NCI-H1930 (cell line): ENCODE data around the gene DGKB.

Source experiments
- DNase-seq, 2 experiments: peaks; one replicate each; lab custom pipeline; 2025; lab: John Stamatoyannopoulos, UW

Gene DGKB

DNA sequence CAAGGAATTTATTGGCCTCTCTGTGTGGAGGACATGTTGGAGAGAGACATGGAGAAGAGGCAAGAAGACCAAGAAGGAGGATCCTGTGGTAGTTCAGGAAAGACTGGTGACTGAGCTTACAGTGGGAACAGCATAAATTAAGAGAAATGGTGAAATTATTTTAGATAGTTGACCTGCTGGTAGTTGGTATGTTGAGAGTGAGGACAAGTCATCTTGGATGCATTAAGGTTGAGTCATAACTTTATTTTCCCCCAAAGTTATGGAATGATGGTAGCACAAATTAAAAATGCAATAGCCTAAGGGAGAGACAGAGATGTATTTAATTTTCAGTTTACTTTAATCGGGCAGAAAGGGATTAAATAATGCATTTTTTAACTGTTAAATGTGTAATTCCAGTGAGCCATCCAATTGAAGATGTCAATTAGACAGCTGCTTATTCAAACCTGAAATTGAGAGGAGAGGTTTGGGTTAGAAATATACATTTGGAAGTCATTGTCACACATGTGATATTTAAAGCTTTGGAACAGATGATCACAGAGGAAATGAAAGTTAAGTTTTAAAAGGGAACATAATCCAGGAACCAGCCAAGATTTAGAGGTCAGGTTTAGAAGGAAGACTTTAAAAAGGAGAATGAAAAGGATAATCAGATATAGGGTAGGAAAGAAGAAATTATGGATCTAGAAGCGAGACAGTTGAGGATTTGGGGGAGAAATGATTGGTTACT is 80.6 kb downstream of the DGKB start:
- no peak for DNase-seq

DNA sequence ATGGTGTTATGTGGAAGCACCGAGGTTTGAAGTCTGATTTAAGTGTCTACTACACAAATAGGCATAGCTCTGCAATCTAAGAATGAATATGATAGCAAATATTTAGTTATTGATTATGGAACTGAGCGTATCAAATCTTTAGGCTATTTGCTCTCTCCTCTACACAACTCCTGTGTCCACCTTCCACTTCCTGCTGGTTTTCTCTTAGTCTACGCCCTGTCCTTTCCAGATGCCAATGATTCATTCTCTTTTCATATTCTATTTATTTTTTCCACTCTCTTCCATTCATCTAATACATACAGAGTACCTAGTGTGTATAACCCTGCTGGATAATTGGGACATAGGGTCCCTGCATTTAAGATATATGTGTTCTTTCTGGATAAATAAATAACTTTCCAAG is 83.7 kb downstream of the DGKB start:
- DNase-seq = no peak

DNA sequence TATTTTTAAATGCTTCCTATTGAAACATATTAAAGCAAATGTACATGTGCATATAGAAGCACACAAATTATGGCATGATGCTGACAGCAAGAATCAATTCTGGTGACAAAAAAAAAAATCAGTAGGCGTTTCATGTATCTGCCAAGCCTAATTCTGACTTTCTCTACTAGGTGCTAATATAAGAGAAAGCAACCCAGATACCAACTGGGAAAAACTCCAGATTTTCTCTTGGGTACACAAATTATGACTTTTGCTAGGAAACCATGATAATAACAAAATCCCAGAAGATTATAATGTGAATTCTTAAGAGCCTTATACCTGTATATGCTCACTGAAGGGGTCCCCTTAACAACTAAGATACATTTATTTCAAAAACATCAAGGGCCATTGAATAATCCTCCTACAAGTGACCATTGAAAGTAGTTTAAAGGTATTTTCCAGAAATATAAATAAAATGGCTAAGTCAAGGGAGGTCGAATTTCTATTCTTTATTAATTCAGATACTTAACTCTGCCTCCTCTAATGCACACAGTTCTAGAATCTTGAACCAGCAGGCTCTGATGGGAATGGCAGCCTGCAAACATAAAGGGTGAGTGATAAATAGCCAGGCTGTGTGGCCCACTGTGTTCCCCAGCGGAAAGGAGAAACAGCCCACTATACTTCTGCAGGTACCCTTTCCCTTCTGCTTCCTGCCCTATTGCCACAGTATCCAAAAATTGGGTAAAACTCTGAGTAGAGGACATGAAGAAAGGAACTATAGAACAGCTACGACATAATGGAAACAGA is 84.5 kb downstream of the DGKB start:
- DNase-seq = no peak

DNA sequence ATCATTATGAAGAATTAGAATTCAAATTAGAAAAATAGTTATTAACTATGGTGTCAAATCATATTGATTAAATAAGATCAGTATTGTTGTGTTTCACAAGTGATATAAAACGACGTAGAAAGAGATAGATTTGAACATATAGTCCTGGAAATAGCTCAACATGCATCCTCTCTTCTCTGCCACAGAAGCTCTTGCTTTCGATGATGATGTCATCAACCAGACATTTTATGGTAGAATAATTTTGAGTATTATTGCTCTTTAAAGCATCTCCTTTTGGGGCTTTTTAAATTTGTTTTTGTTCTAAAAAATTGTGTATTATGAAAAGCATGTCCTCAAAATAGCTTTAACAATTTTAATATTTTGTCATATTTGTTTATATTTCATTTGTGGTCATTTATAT is 95.0 kb downstream of the DGKB start:
- no peak for DNase-seq

DNA sequence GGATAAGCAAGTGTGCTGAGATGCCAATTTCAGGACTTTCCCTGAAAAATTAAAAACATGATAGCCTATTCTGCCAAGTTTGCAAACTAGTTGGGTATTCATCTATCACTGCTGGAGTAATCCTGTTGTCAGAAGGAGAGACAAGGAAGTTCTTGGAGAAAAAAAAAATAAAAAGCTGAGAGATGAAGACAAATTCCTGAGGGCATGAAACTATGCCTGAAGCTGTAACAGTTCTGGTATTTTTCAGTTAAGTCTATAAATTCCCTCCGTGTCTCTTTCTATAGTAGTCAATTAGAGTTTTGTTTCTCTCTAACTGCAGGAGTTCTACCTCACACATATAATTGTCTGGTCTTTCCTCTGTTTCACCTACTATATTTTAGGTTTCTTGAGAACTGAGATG is 95.7 kb downstream of the DGKB start:
- no peak for DNase-seq

DNA sequence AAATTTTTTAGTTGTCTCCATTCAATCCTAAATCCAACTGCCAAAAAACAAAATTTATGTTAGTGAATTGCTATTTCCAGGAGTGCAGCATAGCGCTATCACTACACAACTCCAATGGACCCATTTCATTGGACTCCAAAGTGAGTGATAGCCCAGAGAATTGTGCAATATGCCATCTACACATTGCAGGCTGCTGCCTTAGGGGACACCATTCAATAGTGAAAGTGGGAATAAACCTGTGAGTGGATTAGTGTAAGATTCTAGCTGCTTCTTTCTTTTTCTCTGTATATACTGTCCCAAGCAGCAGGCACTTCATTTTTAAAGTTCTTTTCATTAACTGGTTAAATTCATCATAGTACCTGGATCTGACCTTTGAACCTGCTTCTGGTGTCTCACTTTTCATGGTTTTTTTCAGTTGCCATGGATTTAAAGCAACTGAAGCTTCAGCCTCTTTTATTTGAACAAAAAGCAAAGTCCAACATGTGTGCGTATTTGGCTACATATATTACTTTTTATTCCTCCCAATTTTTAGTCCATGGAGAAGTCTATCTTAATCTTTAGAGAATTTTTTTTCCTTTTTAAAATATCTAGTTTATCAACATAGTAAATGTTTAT is 97.3 kb downstream of the DGKB start:
- no peak for DNase-seq

DNA sequence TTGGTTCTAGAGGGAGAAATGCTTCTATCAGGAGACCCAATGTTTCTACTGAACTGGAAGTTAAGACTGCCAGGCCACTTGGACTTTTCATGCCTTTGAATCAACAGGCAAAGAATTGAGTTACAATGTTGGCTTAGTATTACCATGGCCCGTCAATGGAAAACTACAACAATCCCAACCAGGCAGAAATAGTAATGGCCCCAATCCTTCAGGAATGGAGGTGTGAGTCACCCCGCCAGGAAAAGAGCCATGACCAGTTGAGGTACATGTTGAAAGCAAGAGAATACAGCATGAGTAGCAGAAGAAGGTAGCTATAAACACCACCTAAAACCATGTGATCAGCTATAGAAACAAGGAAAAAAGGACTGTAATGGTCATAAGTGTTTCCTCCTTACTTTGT is 101.9 kb downstream of the DGKB start:
- DNase-seq = no peak

DNA sequence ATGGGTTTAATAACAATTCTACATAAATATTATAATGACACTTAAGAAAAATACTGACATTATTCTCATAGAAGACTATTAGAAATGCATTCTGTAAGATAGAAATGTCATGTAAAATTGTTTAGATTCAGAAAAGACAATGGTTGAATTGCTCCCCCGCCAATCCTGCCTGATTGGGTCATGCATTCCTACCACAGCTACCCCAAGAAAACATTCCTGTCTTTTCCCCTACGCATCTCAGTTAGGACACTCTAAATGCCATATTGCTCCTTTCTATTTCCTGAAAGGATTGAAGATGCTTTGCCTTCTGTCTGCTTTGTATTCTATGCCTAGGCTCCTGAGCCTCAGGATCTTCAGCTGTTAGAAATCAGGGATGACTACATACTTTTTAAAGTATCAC is 109.4 kb downstream of the DGKB start:
- no peak for DNase-seq

DNA sequence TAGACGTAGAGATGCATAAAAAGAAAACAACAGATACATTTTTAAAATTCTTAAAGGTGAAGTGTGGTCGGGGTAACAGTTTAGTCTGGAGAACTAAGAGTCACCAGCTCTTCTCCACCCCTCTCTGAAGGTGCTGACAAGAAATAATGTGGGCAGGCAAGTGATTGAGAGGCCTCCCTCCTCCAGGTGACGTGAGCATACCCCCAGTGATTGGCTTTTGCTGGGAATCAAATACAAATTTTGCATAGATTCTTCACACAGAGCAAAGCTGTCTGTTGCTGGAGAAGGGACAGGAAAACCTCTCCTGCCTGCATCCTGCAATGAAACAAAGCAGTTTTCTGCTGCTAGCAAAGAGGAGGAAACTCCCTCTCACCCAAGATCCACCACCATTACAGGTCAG is 115.0 kb downstream of the DGKB start:
- DNase-seq = no peak

DNA sequence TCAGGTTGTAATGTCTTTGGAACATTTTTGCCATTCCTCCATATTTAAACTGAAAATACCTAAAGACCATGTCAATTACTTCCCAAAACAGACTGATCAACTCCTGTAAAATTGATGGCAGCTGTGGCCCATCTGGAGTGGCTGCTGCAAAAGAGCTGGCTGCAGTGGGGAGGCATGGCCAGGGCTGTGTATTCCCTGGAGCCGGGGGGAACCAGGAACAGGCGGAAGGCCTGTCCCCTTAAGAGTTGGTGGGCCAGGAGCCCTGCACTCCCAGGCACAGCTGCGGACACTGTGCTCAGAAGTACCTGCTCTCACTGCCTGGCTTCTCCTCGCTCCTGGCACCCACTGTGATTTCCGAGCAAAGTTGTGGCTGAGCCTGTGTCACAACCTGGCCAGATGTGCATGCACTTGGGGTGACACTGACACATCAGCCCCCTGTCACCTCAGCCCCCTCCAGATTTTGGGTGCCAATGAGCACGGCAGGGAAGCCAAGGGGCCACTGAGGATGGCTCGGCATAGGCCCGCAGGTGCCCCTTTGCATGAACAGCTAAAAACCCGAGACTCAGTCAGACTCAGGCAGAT is 116.1 kb downstream of the DGKB start:
- DNase-seq = no peak

DNA sequence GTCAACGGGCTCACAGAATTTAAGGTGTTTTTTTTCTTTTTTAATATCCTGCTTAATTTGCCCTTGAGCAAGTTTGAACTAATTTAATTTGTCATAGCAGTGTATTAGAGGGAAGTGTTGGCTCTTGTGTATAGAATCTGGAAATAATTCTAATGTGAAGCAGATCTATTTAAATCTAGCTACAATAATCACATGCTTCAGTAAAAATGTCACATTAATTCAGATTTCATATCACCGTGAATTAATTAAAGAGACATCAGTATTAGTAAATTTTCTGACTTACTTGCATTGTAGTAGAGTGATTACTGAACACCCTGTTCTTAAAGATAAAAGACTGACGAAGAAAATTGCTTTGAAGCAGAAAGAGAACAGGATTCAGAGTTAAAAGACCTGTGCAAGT is 124.7 kb downstream of the DGKB start:
- no peak for DNase-seq

DNA sequence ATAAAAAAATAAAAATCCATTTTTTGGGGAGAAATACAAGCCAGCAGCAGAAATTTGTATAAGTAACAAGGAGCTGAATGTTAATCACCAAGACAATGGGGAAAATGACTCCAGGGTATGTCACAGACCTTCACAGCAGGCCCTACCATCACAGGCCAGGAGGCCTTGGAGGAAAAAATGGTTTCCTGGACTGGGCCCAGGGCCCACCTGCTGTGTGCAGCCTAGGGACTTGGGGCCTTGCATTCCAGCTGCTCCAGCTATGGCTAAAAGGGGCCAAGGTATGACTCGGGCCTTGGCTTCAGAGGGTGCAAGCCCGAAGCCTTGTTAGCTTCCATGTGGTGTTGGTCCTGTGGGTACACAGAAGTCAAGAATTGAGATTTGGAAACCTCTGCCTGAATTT is 126.3 kb downstream of the DGKB start:
- no peak for DNase-seq

DNA sequence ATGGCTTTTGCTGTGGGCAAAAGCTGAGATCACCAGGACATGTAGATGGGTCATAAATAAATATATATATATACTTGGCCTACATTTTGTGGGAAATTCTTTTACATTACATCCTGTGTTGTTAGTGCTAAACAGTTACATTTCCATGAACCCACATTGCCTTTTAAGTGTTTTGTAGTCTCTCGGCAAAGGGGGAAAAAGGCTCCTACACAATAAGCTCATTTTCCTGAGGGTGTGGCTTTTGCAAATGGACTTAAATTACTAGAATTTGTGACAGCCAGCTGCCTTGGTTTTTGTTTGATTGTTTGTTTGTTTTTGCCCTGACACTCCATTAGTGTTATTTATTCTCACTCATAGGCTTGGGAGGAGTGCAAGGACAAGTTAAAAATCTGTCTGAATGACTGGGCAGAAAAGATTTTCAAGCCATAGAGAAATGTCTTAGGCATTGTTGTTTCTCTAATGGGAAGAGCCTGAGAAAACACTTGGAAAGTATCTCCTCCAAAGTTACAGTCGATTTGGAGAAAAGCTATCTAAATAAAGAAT is 128.8 kb downstream of the DGKB start:
- DNase-seq = no peak

DNA sequence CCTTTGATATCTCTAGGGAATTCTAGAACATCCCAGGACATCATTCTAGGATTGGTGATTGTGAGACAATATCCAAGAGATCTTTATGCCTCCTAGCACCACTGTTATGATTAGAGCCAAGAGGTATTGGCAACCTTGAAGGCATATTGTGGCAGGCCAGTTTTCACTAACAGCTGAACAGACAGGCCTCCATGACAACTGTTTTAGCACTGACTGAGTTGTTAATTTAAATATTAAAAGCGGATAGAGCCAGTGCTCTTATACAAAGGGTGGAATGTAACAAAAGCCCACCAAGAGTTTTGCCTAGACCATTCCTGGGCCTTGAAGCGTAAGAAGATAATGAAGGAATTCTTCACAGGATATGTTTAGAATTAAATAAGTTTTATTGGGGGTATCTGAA is 131.9 kb downstream of the DGKB start:
- DNase-seq = no peak

DNA sequence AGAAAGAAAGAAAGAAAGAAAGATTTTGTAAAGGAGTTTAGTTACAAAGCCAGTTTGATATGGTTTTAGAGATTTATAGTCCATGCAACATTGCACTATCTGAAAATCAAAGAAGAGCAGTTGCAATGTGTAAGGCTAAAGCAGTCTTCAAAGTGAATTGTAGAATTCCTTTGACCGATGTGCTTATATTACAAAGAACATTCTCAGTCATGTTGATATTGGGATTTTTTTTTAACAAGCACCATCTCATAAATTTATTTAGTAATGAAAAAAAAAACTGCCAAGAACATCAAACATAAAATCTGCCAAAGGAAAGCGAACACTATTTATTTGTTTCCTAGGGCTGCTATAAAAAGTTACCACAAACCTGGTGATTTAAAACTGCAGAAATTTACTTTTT is 133.3 kb downstream of the DGKB start:
- DNase-seq = no peak

DNA sequence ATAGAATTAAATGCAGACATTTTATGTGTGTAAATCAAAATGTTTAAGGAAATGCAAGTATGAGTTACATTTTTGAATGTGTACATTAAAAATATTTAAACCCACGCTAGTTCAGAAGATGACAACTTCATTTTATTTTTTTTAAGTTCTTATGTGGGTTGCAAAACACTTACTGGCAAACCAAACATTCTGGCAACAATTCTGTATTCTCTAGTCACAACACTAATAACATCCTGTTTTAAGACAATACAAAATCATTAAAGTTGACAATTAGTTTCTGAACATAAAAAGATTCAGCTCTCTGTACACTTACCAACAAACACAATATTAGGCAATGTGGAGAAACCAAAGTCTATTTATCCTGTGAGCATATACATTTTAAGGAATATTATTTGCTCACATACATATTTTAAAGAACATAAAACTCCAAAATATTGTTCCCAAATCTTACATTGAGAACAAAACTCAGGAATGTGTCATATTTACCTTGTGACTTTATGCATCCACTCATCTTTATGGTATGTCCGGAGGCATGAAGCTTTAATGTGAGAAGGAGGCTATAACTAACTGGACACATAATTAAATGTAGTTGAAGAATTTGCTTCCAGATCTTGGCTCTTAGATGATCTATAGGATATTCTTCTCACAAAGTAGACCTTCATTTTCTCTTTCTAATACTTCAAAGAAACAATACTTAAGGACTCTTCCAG is 134.7 kb downstream of the DGKB start:
- no peak for DNase-seq

DNA sequence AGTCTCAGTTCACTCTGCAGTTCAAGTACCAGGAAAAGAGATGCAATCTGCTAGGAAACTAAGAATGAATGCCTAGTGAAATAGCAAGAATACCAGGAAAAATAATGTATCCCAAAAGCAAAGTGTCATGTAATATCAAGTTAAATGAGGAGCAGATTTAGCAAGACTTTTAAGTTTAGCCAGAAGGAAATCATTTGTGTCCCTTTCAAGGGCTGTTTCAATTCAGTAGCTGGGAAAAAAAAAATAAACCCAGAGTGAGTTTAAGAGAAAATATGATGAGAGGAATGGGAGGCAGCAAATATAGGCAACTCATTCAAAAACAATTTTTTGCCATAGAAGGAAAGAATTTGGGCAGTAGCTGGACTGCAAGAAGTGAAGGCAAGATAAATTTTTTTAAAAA is 135.8 kb downstream of the DGKB start:
- DNase-seq = no peak

DNA sequence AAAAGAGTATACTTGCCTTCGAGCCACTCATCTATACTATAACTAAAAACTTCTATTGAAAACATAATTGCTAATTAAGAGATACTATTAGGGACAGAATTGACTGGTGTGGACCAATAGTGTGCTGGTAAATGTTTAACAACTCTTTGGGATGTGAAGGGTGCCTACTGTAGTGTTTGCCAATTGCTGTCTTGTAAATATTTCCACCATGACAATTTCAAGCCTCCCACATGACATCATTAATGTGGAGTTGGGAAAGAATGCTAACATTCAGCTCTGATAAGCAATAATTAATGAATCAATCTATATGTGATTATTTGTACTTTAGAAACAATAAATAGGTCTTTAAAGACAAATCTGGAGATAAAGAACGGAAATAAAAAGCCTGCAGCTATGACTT is 136.8 kb downstream of the DGKB start:
- no peak for DNase-seq

DNA sequence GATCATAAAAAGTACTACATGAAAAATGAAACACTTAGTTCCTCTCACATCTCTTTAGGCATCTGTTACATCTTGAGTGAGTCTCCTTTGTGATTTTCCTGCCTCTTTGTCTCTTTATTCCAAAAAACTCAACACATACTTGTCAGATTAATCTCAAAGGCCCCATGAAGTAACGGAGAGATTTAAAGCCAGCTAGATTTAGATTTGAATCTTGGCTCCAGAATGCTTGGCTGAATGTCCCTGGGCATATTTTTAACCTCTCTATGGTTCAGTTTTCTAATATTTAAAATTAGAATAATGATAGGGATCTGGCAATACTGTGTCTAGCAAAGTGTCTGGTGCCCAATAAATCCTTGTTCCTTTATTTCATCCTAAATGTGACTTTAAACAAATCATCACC is 140.0 kb downstream of the DGKB start:
- DNase-seq = no peak

DNA sequence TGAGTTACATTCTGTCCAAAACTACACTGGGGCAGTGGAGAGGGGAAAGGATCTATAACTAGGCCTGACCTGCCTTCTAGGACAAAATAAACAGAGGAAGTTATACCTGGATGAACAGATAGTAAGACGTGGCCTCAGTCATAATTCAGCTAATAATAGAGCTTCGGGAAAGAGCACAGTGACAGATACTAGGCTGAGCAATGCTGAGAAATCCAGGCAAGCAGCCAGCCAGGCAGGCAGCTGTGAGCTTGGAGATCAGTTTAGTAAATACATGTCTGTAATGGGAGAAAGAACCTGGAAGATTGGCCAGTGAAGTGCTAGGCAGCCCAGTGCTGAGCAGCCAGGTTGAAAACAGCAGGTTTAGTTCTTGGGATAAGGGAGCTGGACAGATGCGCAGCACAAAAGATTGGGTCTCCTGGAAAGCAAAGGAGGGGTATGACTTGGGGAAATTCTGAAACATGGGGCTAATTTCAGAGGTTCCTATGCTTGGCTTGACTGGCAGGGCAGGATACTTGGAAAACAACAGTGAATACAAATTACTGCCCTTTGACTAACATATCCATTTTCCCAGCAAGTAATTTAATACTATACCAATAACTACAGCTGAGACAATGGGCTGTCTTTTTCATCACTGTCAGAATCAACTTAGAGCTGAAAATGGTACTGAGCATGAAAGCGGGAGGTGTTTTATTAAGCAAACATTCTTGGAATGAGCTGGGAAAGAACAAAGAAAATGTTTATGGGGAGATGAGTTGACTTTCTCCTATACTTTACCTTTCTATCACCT is 140.8 kb downstream of the DGKB start:
- DNase-seq = peak; percentile 64 to 77
